Measurements from ENCODE around the gene MGLL.
A peak's percentile ranks its signal among the peaks of the same experiment; 100 is the strongest.

MGLL gene

GRCh38 chr3:127700406-127700805 is 121.9 kb downstream of the MGLL start:
- Histone ChIP-seq H3K4me3 (ENCODE audit: low read length) (no peak overlapping the region), H3K9ac (ENCODE audit: low read length) (no peak overlapping the region), H3K27me3 (ENCODE audit: control insufficient read depth, insufficient read depth, low read length) (no peaks in the 10 kb centered on the region), H3K4me1 (ENCODE audit: control insufficient read depth, insufficient read depth, low read length) (peaks cover 34% of the 10 kb centered on the region), H3K27ac (ENCODE audit: low read depth, low read length) (no peak overlapping the region), H3K36me3 (ENCODE audit: control insufficient read depth, insufficient read depth, low read length) (peaks cover 4% of the 10 kb centered on the region)

GRCh38 chr3:127699416-127700300 is 122.7 kb downstream of the MGLL start:
- Histone ChIP-seq H3K4me3 (ENCODE audit: low read length) (no peak overlapping the region), H3K9ac (ENCODE audit: low read length) (no peak overlapping the region), H3K4me1 (ENCODE audit: control insufficient read depth, insufficient read depth, low read length) (peaks cover 34% of the 10 kb centered on the region)

DNA sequence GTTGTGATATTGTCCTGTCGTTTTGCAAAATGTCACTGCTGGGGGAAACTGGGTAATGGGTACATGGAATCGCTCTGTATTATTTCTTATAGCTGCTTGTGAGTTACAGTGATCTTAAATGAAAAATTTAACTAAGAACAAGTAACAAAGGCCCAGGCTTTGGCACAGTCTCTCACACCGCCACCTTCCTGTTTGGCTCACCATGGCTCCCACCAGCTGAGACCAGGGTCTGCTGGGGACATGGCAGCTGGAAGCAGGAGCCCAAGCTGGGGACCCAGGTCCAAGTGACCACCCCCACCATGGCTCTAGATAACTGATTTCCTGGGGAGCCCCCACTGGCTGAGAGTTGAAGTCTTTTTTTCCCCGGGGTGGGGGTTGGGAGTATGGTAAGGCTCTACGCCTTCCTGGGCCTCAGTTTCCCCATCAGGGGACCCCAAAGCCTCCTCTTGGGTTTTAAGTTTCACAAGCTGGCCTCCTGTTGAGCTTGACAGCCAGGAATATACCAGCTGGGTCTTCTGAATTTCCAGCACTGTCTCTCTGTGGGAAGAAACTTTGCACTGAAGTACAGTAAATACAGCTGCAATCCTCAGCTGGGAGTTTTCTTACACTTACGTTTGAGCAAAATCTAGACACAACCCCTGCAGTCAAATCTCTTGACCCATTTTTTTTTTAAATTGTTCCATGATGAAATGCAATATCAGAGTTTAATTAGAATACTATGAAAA is 123.5 kb downstream of the MGLL start:
- no peak overlapping the region for H3K4me3 ChIP-seq (ENCODE audit: low read length)
- peaks cover 34% of the 10 kb centered on the region for H3K4me1 ChIP-seq (ENCODE audit: control insufficient read depth, insufficient read depth, low read length)
- peak overlapping the region; percentile 89 for H3K27ac ChIP-seq (ENCODE audit: low read depth, low read length)
- no peak overlapping the region for H3K9ac ChIP-seq (ENCODE audit: low read length)
- H3K36me3 ChIP-seq (ENCODE audit: control insufficient read depth, insufficient read depth, low read length) = peaks cover 4% of the 10 kb centered on the region
- H3K27me3 ChIP-seq (ENCODE audit: control insufficient read depth, insufficient read depth, low read length) = no peaks in the 10 kb centered on the region

More at GRCh38 chr3:127699416-127700300, 122.7 kb downstream of the MGLL start:
- H3K27me3 ChIP-seq (ENCODE audit: control insufficient read depth, insufficient read depth, low read length) = no peaks in the 10 kb centered on the region
- peak overlapping the region; percentile 35 for H3K27ac ChIP-seq (ENCODE audit: low read depth, low read length)
- peaks cover 4% of the 10 kb centered on the region for H3K36me3 ChIP-seq (ENCODE audit: control insufficient read depth, insufficient read depth, low read length)

GRCh38 chr3:127698286-127698685 is 124.0 kb downstream of the MGLL start:
- H3K9ac ChIP-seq (ENCODE audit: low read length) = no peak overlapping the region

DNA sequence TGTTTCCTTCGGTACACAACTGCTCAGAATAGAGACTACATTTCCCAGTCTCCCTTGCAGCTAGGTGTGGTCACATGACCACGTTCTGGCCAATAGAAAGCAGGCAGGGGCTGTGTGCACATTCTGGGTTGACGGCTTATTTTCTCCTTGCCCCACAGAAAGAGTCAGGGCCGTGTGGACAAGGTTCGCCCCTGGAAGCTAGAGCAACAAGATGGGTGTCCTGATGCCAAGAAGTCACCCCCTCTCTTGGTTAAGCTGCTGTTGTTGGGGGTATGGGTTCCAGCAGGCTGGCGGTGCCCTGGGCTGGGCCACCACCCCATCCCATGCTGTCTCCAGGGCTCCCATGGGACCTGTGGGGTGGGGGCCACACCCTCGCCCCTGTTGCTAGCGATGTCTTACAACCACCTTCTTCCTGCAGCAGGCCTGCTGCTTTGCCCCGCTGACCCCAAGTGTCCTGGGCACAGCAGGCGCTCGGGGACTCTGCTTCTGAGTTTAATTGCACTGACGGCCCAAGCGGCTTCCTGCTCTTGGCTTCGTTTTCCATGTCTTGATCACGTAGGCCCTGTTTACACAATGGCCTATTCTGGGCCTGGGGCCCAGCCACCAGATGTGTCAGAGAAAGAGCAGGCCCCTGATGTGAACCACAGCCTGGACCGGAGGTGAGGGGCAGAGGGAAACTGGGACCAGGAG is 124.6 kb downstream of the MGLL start:
- Histone ChIP-seq H3K4me3 (ENCODE audit: low read length) (peak overlapping the region; percentile 18), H3K4me1 (ENCODE audit: control insufficient read depth, insufficient read depth, low read length) (peaks cover 34% of the 10 kb centered on the region), H3K9ac (ENCODE audit: low read length) (no peak overlapping the region), H3K27me3 (ENCODE audit: control insufficient read depth, insufficient read depth, low read length) (no peaks in the 10 kb centered on the region), H3K27ac (ENCODE audit: low read depth, low read length) (peak overlapping the region; percentile 89), H3K36me3 (ENCODE audit: control insufficient read depth, insufficient read depth, low read length) (peaks cover 10% of the 10 kb centered on the region)

More at GRCh38 chr3:127698286-127698685, 124.0 kb downstream of the MGLL start:
- Histone ChIP-seq H3K4me1 (ENCODE audit: control insufficient read depth, insufficient read depth, low read length) (peaks cover 34% of the 10 kb centered on the region), H3K36me3 (ENCODE audit: control insufficient read depth, insufficient read depth, low read length) (peaks cover 8% of the 10 kb centered on the region), H3K27ac (ENCODE audit: low read depth, low read length) (peak overlapping the region; percentile 89), H3K27me3 (ENCODE audit: control insufficient read depth, insufficient read depth, low read length) (no peaks in the 10 kb centered on the region), H3K4me3 (ENCODE audit: low read length) (no peak overlapping the region)

DNA sequence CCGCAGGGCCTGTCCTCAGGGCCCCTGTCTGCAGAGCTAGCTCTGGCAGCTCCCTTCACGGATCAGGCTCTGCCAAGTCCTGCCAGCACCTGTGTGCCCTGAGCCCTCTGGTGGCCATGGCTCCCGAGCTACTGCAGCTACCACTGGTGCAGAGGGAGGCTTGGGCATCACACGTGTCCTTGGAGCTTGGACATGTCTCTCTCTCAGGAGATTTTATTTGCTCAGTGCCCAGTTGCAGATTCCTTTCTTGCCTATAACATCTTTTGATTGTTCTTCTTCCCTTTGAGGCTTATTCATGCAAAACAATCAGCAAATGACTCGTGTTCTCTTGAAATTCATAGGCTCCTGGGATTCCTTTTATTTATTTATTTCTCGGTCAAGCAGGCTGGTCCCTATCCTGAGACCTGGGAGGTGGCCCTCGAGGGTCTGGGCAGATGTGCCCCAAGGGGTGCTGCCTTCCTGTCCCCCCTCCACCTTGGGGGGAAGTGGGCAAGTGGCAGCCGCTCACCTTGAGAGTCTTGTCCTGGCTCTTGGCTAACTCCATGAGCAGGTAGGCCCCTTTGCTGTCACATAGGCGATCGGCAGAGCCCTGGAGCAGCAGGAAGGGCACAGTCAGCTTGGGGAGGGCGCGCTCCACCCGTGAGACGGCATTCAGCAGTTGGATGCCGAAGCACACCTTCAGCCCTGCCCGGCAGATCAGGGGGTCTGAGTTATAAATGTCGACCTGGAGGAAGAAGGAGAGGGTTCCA is 127.7 kb downstream of the MGLL start:
- Histone ChIP-seq H3K4me1 (ENCODE audit: control insufficient read depth, insufficient read depth, low read length) (peaks cover 44% of the 10 kb centered on the region), H3K27ac (ENCODE audit: low read depth, low read length) (no peak overlapping the region), H3K36me3 (ENCODE audit: control insufficient read depth, insufficient read depth, low read length) (peaks cover 10% of the 10 kb centered on the region), H3K9ac (ENCODE audit: low read length) (no peak overlapping the region), H3K4me3 (ENCODE audit: low read length) (no peak overlapping the region), H3K27me3 (ENCODE audit: control insufficient read depth, insufficient read depth, low read length) (no peaks in the 10 kb centered on the region)

DNA sequence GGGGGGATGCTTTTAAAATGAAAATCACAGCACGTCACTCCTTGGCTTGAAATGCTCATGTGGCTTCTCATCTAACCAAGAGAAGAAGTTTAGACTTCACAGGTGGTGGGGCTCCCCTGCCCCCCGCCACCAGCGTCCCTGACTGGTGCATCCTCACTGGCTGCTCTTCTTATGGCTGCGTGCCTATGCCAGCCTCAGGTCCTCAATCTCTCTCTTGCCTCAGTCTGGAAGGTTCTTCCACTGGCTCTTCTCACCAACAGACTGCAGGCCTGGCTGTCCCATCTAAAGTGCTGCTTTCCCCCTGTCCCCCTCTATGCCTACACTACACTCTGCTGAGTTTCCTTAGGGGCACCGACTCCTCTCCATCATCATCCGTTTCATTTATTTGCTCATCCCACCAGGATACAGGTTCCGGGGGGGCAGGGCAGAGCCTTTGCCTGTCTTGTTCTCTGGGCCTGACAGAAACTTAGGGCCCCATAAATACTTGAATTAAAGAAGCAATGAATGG is 128.9 kb downstream of the MGLL start:
- no peaks in the 10 kb centered on the region for H3K27me3 ChIP-seq (ENCODE audit: control insufficient read depth, insufficient read depth, low read length)
- H3K4me3 ChIP-seq (ENCODE audit: low read length) = no peak overlapping the region
- no peak overlapping the region for H3K27ac ChIP-seq (ENCODE audit: low read depth, low read length)
- H3K9ac ChIP-seq (ENCODE audit: low read length) = no peak overlapping the region
- H3K36me3 ChIP-seq (ENCODE audit: control insufficient read depth, insufficient read depth, low read length) = peaks cover 10% of the 10 kb centered on the region
- peaks cover 45% of the 10 kb centered on the region for H3K4me1 ChIP-seq (ENCODE audit: control insufficient read depth, insufficient read depth, low read length)

DNA sequence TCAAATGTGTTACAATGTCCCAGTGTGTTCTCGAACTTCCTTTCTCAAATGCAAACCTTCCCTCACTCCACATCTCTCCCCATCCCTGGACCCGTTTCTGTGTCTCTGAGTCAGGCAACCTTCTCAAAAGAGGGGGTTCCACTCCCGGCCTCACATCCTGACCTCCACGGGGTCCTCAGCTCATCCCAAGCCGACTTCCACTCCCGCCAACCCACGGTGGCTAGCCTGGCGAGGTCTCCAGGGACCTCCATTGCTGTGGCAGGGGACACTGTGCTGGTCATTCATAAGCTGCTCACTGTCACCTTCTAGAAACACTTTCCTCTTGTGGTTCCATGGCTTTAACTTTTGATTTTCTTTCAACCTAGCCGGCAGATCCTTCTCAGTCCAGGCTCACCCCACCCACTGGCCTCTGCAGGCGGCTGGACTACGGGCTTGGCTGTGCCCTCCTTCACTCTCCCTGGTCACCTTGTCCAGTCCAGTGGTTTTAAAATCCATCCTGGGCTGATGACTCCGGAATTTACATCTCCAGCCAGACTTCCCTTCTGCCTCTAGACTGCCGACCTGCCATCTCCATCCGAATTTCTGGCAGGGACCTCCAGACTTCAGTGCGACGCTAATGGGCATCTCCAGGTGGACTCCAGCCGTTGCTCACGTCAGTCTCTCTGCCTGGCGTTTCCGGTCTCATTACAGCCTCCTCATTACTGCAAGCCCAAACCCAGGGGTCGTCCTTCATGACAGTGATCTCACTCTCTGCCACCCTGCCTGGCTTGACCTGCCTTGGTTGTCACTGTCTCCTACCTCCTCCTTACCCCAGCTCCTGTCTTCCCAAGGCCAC is 129.6 kb downstream of the MGLL start:
- Histone ChIP-seq H3K27me3 (ENCODE audit: control insufficient read depth, insufficient read depth, low read length) (no peaks in the 10 kb centered on the region), H3K27ac (ENCODE audit: low read depth, low read length) (no peak overlapping the region), H3K4me1 (ENCODE audit: control insufficient read depth, insufficient read depth, low read length) (peaks cover 44% of the 10 kb centered on the region), H3K9ac (ENCODE audit: low read length) (no peak overlapping the region), H3K4me3 (ENCODE audit: low read length) (no peak overlapping the region), H3K36me3 (ENCODE audit: control insufficient read depth, insufficient read depth, low read length) (peaks cover 10% of the 10 kb centered on the region)

GRCh38 chr3:127691974-127692373 is 130.3 kb downstream of the MGLL start:
- Histone ChIP-seq H3K4me1 (ENCODE audit: control insufficient read depth, insufficient read depth, low read length) (peaks cover 37% of the 10 kb centered on the region), H3K9ac (ENCODE audit: low read length) (no peak overlapping the region), H3K27me3 (ENCODE audit: control insufficient read depth, insufficient read depth, low read length) (no peaks in the 10 kb centered on the region), H3K4me3 (ENCODE audit: low read length) (no peak overlapping the region), H3K36me3 (ENCODE audit: control insufficient read depth, insufficient read depth, low read length) (peaks cover 10% of the 10 kb centered on the region), H3K27ac (ENCODE audit: low read depth, low read length) (no peak overlapping the region)

DNA sequence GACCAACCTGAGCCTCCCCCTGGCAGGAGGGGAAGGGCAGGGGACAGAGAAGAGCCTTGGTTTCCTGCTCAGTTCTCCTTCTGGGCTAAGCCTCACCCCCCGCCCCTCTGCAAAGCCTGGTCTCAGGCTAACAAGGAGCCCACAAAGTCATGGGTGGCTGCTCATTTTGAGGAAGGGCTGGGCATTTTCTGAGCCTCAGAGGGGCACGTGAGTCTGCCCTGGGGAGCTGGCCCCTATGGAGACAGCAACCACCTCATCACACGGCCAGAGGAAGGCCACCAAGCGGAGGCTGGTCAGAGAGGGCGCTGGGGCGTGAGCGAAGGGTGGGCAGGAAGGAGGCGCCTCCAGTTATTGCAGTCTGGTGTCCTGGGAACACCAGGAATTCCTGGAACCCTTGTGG is 130.8 kb downstream of the MGLL start:
- Histone ChIP-seq H3K9ac (ENCODE audit: low read length) (no peak overlapping the region), H3K4me3 (ENCODE audit: low read length) (no peak overlapping the region), H3K27me3 (ENCODE audit: control insufficient read depth, insufficient read depth, low read length) (no peaks in the 10 kb centered on the region), H3K36me3 (ENCODE audit: control insufficient read depth, insufficient read depth, low read length) (peaks cover 10% of the 10 kb centered on the region), H3K4me1 (ENCODE audit: control insufficient read depth, insufficient read depth, low read length) (peaks cover 32% of the 10 kb centered on the region), H3K27ac (ENCODE audit: low read depth, low read length) (no peak overlapping the region)

GRCh38 chr3:127690823-127691452 is 131.4 kb downstream of the MGLL start:
- H3K4me3 ChIP-seq (ENCODE audit: low read length) = no peak overlapping the region
- H3K27ac ChIP-seq (ENCODE audit: low read depth, low read length) = peak overlapping the region; percentile 60
- H3K9ac ChIP-seq (ENCODE audit: low read length) = no peak overlapping the region
- peaks cover 10% of the 10 kb centered on the region for H3K36me3 ChIP-seq (ENCODE audit: control insufficient read depth, insufficient read depth, low read length)
- no peaks in the 10 kb centered on the region for H3K27me3 ChIP-seq (ENCODE audit: control insufficient read depth, insufficient read depth, low read length)
- peaks cover 31% of the 10 kb centered on the region for H3K4me1 ChIP-seq (ENCODE audit: control insufficient read depth, insufficient read depth, low read length)
